Activated CD8-positive, alpha-beta T cell treated with anti-CD3 and anti-CD28 coated beads for 36 hours (primary cell): ENCODE measurements around the gene DNAJB7. TPM values are rescaled to one million over a fixed set of nuclear protein-coding genes. Genes with fewer than 3 reads are reported as not detected.

Experiments used
- ATAC-seq: fragments of 200-7000 bp; cut with Tn5 transposase; one replicate; pipeline ENCODE4 v1.10.0; 2021; ENCODE audit warnings: mild to moderate bottlenecking, moderate library complexity
- CTCF ChIA-PET: fragments of 350-600 bp; sonication (Branson Sonifier 250); formaldehyde crosslinking; loops from one replicate; lab custom pipeline; 2021; ENCODE audit warnings: antibody characterized with exemption; lab: Charles Lee
- POLR2A ChIA-PET: fragments of 350-600 bp; sonication (Branson Sonifier 250); formaldehyde crosslinking; loops from one replicate; lab custom pipeline; 2021; ENCODE audit warnings: antibody characterized with exemption; lab: Charles Lee
- DNase-seq: peaks from one replicate; pipeline ENCODE4 v3.0.0-alpha.2; 2020
- H3K27ac Mint-ChIP-seq: one replicate; pipeline ENCODE4 v1.8.0; 2021; ENCODE audit warnings: mild to moderate bottlenecking, mixed read lengths
- H3K27me3 Mint-ChIP-seq: one replicate; pipeline ENCODE4 v1.8.0; 2021; ENCODE audit warnings: mixed read lengths
- H3K36me3 Mint-ChIP-seq: one replicate; pipeline ENCODE4 v1.8.0; 2021; ENCODE audit warnings: low read depth, mixed read lengths
- H3K4me1 Mint-ChIP-seq: one replicate; pipeline ENCODE4 v1.8.0; 2021; ENCODE audit warnings: low read depth, mixed read lengths
- H3K4me3 Mint-ChIP-seq: one replicate; pipeline ENCODE4 v1.8.0; 2021; ENCODE audit warnings: mild to moderate bottlenecking, moderate library complexity, mixed read lengths
- H3K9me3 Mint-ChIP-seq: one replicate; pipeline ENCODE4 v1.8.0; 2021; ENCODE audit warnings: mixed read lengths
- intact Hi-C: fragments of 100-400 bp; cut with micrococcal nuclease; formaldehyde crosslinking; loops from one replicate; pipeline ENCODE4 v1.10.0; 2022
- total RNA-seq, 2 experiments: library from RNA; stranded (reverse); gene quantifications; one replicate each; pipeline ENCODE4 v1.2.3, GENCODE V29; 2021
- TF ChIP-seq, protein P1 (sequence below): fragments of 200-600 bp; IDR thresholded peaks from one replicate; pipeline ENCODE4 v1.8.0; 2022; ENCODE audit warnings: antibody characterized with exemption, mild to moderate bottlenecking

The DNAJB7 gene
- total RNA-seq, 2 experiments from 2014 or later, result not detected

DNA sequence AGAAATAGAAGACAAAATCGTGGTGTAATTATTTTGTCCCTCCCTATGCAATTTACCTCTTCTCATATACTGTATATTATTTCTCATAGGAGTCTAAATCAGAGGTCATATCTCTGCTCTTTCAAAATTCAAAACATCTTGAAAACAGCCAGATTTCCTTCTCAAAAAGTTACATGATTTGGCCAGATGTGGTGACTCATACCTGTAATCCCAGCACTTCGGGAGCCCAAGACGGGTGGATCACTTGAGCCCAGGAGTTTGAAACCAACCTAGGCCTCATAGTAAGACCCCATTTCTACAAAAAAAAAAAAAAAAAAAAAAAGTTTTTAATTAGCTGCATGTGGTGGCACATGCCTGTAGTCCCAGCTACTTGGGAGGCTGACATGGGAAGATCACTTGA, 29.0 kb upstream of the DNAJB7 start:
- Mint-ChIP-seq H3K4me3 (no peak overlapping the region), H3K4me1 (no peaks in the 10 kb centered on the region), H3K9me3 (no peaks in the 10 kb centered on the region), H3K27me3 (no peaks in the 10 kb centered on the region), H3K36me3 (peaks cover 15% of the 10 kb centered on the region), H3K27ac (no peak overlapping the region)
- intact Hi-C loops, result no loop called here
- POLR2A ChIA-PET, result no interaction called here
- TF ChIP-seq, protein P1, sequence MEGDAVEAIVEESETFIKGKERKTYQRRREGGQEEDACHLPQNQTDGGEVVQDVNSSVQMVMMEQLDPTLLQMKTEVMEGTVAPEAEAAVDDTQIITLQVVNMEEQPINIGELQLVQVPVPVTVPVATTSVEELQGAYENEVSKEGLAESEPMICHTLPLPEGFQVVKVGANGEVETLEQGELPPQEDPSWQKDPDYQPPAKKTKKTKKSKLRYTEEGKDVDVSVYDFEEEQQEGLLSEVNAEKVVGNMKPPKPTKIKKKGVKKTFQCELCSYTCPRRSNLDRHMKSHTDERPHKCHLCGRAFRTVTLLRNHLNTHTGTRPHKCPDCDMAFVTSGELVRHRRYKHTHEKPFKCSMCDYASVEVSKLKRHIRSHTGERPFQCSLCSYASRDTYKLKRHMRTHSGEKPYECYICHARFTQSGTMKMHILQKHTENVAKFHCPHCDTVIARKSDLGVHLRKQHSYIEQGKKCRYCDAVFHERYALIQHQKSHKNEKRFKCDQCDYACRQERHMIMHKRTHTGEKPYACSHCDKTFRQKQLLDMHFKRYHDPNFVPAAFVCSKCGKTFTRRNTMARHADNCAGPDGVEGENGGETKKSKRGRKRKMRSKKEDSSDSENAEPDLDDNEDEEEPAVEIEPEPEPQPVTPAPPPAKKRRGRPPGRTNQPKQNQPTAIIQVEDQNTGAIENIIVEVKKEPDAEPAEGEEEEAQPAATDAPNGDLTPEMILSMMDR, result no peak
- DNase-seq (no peak), ATAC-seq (no peak)
- CTCF ChIA-PET, result interaction anchor here (0.7 kb wide), 1 partner anchor 38 kb away, joined by 3 read pairs; no protein-coding TSS in a partner anchor

DNA sequence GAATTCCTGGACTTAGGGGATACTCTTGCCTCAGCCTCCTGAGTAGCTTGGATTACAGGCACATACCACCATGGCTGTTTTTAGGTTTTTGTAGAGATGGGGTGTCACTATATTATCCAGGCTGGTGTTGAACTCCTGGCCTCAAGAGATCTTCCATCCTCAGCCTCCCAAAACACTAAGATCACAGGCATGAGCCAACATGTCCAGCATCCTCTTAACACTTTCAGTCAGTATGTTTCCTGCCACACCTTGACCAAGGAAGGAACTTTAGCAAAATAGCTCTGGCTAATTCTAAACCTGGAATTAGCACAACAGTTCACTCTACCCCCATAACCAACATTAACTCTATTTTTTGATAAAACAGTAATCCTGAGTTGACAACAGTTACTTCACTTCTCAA, 27.2 kb upstream of the DNAJB7 start:
- Mint-ChIP-seq H3K4me3 (no peak overlapping the region), H3K4me1 (no peaks in the 10 kb centered on the region), H3K36me3 (peaks cover 19% of the 10 kb centered on the region), H3K9me3 (no peaks in the 10 kb centered on the region), H3K27me3 (no peaks in the 10 kb centered on the region), H3K27ac (peak overlapping the region; percentile 28)
- ATAC-seq, result no peak
- TF ChIP-seq, protein P1, result no peak
- DNase-seq, result no peak
- intact Hi-C loops, result no loop called here
- POLR2A ChIA-PET, result no interaction called here
- CTCF ChIA-PET, result interaction anchor here (1.2 kb wide), 1 partner anchor 20 kb away, joined by 3 read pairs; no protein-coding TSS in a partner anchor

DNA sequence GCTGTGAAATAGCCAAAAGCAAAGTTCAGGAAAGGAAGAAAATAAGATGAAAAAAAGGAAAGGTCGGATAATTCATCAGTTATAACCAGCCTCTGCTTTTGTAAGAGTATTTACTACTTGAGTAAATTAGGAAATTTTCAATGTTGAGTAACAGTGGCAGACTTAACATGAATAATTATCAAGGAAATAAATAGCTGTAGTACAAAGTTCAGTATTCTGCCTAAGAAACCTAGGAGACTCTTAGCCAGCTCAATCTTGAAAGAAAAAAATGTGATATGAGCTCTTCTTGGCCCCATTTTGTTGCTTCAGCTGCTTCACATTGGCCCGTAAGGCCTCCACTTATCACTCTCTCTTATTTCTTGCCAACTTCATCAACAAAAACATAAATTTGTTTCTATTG, 17.0 kb upstream of the DNAJB7 start:
- Mint-ChIP-seq H3K4me3 (no peak overlapping the region), H3K27me3 (no peaks in the 10 kb centered on the region), H3K36me3 (peaks cover 8% of the 10 kb centered on the region), H3K4me1 (no peaks in the 10 kb centered on the region), H3K27ac (no peak overlapping the region), H3K9me3 (no peaks in the 10 kb centered on the region)
- ATAC-seq, result no peak
- POLR2A ChIA-PET, result no interaction called here
- intact Hi-C loops, result no loop called here
- CTCF ChIA-PET, result interaction anchor here (0.9 kb wide), 1 partner anchor 20 kb away, joined by 5 read pairs; no protein-coding TSS in a partner anchor
- TF ChIP-seq, protein P1, result no peak
- no peak for DNase-seq

DNA sequence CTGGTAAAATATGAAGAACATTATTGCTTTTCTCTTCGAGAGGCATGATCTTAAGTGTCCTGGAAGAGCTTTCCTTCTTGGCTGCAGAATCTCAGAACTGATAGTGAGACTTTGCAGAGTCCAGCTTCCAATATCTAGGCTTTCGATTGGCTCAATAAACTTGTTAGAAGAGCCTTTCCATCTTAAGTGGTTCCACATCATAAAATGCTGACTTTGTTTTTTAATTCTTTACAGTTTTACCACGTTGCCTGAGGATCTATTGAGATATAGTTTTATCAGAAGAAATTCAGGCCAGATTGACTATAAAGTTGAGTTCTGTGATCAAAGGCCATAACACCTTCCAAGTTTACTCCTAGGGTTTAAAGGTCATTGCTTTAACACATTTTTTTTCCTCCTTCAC, 15.6 kb upstream of the DNAJB7 start:
- ATAC-seq, result no peak
- Mint-ChIP-seq H3K4me1 (no peaks in the 10 kb centered on the region), H3K27ac (no peak overlapping the region), H3K27me3 (no peaks in the 10 kb centered on the region), H3K36me3 (peaks cover 7% of the 10 kb centered on the region), H3K9me3 (no peaks in the 10 kb centered on the region), H3K4me3 (no peak overlapping the region)
- ChIA-PET POLR2A (interaction anchor here (1.0 to 1.7 kb wide), 2 partner anchors 10 to 15 kb away, joined by 3 to 4 read pairs; no protein-coding TSS in a partner anchor), CTCF (interaction anchor here (0.9 to 1.9 kb wide), 3 partner anchors 10 to 45 kb away, joined by 3 to 9 read pairs (median 4); no protein-coding TSS in a partner anchor)
- TF ChIP-seq, protein P1, result no peak
- DNase-seq, result no peak
- intact Hi-C loops, result no loop called here

DNA sequence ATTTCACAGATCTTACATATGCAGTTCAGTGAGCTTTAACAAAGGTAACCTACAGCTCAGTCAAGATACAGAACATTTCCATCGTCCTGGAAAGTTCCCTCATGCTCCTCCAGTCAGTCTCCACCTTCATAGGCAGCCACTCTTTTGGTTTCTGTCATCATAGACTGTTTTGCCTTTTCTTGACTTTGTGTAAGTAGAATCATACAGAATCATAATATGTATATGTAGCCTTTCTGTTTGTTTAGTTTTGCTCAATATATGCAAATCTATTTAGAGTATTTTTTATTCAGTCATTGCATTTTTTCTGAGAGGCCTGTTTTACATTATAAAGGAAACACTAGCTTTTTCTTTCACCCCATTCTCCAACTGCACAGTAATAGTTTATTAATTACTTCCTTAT, 15.0 kb upstream of the DNAJB7 start:
- H3K4me1 Mint-ChIP-seq, result no peaks in the 10 kb centered on the region
- H3K27me3 Mint-ChIP-seq, result no peaks in the 10 kb centered on the region
- DNase-seq, result no peak
- CTCF ChIA-PET, result interaction anchor here (0.9 to 1.9 kb wide), 3 partner anchors 9 to 46 kb away, joined by 3 to 9 read pairs (median 4); no protein-coding TSS in a partner anchor
- no peak overlapping the region for H3K4me3 Mint-ChIP-seq
- H3K9me3 Mint-ChIP-seq, result no peaks in the 10 kb centered on the region
- intact Hi-C loops, result no loop called here
- POLR2A ChIA-PET, result interaction anchor here (1.0 to 1.7 kb wide), 2 partner anchors 9 to 16 kb away, joined by 3 to 4 read pairs; no protein-coding TSS in a partner anchor
- H3K36me3 Mint-ChIP-seq, result peaks cover 8% of the 10 kb centered on the region
- TF ChIP-seq, protein P1, result no peak
- ATAC-seq, result no peak
- no peak overlapping the region for H3K27ac Mint-ChIP-seq
